GM21526 (cell line): Measurements from ENCODE around the gene CITED4.

ENCODE experiments used
- ATAC-seq: cut with Tn5 transposase; IDR thresholded peaks from one replicate; pipeline ENCODE4 v1.9.1; 2021; ENCODE audit warnings: moderate library complexity; ENCODE audit not compliant: unreplicated experiment, low FRiP score

CITED4 gene

GRCh38 chr1:40887012-40887378 lies 24.8 kb upstream of the CITED4 start:
- no peak for ATAC-seq

DNA sequence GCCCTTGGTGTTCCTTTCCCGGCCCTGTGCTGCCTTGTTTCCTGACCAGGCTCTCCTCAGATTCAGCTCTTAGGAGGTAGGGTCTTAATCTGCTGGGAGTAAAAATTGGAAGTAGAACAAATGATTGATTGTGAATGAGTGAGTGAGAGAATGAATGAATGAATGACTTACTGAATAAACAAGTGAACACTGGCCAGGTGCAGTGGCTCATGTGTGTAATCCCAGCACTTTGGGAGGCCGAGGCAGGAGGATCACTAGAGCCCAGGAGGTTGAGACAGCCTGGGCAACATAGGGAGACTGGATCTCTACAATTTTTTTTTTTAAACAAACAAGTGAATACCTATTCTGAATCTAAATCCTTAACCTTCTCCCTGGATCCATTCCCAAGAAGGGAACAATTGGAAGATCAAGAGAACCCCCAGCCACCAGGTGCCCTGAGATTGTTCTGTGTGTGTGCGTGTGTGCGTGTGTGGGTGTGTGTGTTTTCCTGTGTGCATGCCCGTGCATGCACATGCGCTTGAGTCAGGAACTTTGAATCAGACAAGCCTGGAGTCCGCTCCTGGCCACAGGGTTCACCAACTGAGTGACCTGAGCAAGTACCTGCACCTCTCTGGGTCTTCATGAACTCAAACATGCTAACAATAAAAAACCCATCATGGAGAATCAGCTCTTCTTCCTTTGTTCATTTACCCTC lies 24.3 kb upstream of the CITED4 start:
- ATAC-seq: no peak

GRCh38 chr1:40884055-40884795 lies 22.1 kb upstream of the CITED4 start:
- no peak for ATAC-seq

DNA sequence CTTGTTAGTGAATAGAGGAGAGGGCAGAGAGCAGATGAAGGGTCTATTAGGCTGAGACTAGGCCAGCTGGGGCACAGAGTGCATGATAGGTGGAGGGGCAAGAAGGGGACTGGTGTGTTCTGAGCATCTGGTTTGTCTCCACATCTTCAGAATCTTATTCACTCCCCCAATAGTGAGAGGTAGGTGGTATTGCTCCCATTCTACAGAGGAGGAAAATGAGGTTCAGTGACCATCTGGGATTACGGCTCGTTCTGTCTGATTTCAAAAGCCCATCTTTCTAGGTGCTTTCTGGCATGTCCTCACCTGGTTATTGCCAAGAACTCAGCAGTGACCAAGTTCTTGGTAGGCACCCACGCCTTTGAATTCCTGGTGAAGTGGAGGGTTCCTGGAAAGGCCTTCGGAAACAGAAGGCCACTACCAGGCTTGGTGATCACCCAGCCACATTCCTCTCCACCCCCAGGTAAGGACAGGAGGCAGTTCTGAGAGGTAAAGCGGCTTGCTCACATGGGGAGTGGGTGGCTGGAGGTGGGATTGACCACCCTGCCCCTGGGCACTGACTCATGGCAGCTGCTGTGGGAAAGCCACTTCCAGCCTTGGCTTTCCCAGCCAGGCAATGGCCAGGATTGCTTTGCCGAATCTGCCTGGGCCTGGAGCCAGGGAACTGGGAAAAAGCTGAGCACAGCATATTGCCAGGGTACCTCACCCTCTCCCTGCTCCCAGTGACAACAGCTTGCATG lies 18.8 kb upstream of the CITED4 start:
- ATAC-seq: no peak

GRCh38 chr1:40879482-40880175 lies 17.5 kb upstream of the CITED4 start:
- no peak for ATAC-seq

GRCh38 chr1:40878906-40879305 lies 16.7 kb upstream of the CITED4 start:
- ATAC-seq: no peak

DNA sequence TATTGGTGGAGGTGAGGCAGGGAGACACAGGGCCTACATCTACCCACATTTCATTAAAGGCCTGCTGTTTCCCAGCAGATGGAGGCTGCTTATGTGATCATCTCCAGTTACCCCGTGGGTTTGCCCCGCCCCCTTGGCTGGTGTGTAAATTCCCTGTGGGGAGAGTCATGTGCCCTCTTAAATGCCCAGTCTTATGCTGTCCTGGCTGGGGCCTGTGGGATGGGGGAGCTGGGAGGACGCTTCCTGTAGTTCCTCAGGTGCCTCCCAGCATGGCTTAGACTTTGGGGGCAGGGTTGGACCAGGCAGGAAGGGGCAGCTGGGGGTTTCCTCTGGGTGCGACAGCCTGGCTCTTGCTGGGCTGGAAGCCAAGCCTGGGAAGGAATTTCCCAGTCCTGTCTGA lies 15.5 kb upstream of the CITED4 start:
- ATAC-seq: no peak

DNA sequence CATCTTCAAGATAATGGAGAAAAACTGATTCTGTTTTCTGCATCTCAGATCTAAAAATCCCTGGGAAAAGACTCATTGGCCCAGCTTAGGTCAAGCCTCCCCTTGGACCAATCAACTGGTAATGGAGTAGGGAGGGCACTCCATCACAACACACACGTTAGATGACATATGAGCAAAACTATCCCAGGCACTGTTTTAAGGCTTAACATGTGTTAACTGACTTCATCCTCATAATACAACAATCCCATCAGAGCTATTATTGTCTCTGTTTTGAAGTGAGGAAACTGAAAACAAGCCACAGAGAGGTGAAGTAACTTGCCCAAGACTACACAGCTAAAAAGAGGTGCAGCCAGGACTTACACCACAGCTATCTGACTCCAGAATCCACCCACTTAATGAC lies 14.7 kb upstream of the CITED4 start:
- no peak for ATAC-seq

DNA sequence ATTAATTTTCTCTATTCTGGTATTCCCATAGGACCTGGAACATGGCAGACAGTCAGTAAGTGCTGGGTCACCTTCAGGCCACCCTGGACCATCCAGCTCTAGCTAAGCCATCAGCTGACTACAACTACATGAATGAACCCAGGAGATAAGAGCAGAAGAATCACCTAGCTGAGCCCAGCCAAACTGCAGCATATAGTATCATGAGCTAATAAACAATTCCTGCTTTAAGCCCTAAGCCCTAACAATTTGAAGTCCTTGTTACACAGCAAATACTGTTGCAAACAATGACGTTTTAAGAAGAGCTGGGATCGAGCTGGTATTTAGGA lies 14.2 kb upstream of the CITED4 start:
- ATAC-seq: no peak

DNA sequence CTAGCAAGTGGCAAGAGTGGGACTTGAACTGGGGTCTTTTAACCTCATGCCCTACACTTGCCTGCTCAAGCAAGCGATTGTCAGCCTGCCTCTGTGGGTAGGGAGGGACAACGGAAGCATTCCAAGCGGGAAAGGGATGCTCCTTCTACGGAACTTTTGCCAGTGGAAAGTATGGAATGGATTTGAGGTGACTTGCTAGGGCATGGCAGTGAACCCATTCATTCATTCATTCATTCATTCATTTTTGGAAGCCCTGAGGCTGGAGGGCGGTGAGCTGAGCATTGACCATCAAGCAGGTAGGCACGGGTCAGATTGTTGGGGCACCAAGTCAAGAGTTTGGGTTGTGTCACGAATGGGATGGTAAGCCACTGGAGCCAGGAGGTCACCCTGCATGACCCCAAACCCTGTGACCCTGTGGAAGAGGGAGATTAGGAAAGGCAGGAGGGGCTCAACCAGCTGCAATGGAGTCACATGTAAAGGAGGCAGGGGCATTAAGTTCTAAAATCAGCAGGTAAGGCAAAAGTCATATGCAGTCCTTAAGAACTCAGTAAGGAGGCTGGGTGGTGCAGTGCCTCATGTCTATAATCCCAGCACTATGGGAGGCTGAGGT lies 11.8 kb upstream of the CITED4 start:
- ATAC-seq: no peak

DNA sequence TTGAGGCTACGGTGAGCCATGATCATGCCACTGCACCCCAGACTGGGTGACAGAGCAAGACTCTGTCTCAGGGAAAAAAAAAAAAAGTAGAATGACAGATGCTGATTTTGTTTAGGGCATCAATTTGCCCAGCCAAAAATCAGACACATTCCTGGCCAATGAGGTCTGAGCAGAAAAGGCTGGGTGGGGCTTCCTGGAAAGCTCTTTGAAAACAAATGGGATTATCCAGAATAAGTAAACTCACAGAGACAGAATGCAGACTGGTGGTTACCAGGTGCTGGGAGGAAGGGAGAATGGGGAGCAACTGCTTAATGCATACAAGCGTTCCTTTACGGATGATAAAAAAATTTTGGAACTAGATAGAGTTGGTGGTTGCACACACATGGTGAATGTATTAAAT lies 10.1 kb upstream of the CITED4 start:
- no peak for ATAC-seq

DNA sequence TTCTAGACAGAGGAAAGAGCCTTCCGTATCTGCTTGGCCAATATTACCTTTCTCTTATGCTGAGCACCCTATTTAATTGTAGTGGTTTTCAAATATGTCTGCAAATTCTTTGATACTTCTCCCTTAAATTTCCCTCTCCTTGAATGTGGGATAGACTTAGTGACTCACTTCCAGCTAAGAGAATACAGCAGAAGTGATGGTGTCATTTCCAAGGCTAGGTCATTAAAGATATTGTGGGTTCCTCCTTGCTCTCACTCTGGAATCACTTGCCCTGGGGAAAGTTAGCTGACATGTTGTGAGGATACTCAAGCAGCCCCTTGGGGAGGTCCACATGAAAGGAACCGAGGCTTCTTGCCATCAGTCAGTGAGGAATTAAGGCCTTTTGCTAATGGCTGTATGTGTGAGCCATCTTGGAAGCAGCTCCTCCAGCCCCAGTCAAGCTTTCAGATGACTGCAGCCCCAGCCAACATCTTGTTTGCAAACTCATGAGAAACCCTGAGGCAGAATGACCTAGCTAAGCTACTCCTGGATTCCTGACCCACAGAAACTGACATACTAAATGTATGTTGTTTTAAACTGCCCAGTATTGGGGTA lies 8.1 kb upstream of the CITED4 start:
- ATAC-seq: no peak

- ATAC-seq: no peak
These were observed 6.0 kb upstream of the CITED4 start for GRCh38 chr1:40868051-40868723.

DNA sequence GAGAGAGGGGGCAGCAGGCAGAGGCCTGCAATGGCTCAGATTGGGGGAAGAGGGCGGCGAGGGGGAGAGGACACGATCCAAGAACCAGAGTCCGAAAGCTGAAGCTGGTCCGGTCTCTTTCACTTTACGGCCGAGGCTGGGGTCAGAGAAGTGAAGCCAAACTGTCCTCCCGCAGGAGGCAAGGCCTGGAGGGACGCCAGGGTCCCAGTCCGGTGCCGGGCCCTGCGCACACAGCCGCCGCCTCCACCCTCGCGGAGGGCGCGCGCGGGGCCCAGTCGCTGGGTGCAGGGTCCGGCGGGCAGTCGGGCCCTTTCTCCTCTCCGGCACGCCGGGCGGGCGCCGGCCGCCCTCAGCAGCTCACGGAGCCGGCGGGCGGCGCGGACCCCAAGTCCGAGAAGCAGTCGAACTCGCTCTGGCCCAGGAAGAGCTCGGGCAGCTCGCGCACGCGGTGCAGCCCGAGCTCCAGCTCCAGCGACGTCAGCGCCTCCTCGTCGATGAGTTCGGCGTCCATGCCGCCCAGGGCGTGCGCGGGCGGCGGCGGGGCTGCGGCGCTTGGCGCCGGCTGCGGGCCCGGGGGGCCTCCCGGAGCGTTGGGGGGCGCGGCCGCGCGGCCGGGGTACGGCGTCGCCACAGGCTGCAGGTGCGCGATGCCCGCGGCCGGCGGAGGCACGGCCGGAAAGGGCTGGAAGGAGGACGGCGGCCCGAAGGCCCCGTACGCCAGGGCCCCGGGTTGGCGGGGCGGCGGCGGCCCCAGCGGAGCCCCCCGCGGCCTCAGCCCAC lies 749 bp downstream of the CITED4 start:
- no peak for ATAC-seq

DNA sequence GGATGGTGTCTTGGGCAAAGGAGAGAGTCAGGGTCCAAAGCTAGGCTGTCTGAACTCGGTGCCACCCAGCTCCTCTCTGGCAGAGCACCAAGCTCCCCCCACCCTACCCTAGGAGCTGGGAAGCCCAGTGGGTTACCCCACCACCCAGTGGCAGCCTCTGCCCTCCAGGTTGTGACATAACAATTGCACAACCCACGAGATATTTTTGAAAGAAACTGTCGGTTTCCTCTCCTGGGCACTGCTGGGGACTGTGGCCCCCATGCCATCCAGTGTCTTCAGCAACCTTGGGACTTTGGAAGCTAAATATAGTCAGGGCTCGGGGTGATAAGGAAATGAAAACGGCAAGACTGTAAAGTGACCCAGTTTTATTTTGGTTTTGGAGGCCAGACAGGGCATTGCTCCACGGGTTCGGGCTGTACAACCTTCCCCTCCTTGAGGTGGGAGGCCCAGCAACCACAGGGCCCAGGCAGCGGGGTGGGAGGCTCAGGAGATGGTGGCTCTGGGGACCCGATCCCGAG lies 1.4 kb downstream of the CITED4 start:
- no peak for ATAC-seq

DNA sequence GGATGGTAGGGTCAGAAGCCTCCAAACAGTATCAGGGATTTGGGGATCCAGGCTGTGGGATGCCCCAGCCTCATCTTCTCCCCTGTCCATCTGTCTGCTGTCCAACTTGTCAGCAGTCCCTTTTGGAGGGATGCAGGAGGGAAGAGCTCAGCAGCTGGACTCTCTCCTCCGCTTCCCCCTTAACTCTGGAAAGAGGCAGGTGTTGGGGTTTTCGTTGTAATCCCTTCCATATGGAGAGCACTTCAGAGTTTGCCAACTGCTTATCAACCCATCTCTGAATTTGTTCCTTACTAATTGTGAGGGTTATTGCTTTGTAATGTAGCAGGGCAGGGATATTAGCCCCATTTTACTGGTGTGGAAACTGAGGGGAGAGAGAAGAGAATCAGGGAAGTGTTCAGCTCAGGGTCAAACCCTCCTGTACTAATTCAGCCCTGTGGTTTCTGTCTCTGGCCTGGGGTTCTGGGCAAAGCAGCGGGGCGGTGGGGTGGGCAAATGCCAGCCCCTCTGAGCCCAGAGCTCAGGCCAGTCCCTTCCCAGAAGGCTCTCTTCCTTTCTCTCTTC lies 3.2 kb downstream of the CITED4 start:
- ATAC-seq: no peak

- ATAC-seq: no peak
These were observed 4.4 kb downstream of the CITED4 start for GRCh38 chr1:40857737-40858136.

DNA sequence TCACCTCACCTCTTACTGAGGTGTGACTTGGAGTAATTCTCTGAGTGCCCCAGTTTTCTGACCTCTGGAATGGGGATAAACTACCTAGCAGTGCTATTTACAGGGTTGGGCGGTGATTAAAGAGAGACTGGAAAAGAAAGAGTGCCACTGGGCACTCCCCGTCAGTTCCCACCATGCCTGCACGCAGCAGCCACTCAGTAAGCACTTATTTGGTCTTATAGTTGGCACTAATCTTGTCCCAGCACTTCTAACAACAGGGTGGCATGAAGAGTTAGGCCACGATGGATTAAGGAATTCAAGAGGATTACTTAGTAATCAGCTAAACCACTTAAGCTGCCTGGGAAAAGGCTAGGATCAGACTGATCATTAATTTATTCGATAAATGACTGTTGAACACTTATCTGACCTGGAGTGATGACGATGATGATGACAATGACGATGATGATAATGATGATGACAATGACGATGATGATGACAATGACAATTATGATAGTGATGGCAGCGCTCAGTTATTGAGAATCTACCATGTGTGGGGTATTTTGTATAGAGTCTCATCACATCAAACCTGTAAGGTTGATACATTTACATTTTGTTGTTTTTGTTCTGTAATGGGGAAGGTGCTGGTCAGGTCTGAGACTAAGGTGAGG lies 5.4 kb downstream of the CITED4 start:
- no peak for ATAC-seq
